ENCODE data around the gene ATG10. TPM values are rescaled to one million over a fixed set of nuclear protein-coding genes. Genes with fewer than 3 reads are reported as not detected.

Gene ATG10
- total and polyA plus RNA-seq, 2 of the 13 experiments (the other 11 are each of a cell fraction or from before 2014, with no cell fraction given): 2.0 to 5.7 TPM

DNA sequence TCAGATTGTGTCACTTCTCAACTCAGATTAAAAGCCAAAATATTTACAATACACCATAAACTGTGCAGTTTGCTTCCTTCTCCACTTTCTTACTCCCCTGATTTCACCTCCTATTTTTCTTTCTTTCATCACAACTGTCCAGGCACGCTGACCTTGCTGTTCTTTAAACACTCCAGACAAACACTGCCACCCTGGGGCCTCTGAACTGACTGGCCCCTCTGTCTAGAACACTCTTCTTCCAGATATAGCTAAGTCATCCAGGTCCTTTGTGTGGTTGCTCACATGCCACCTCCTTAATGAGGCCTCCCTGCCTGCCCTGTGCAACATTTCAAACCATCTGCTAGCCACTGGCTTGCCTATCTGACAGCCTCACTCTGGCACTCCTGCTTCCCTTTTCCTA lies 46.6 kb downstream of the ATG10 start (continued):
- TF ChIP-seq SYNCRIP (IDR thresholded peaks at IDR 0.05; ENCODE audit: insufficient read depth, low read depth, low read length) (no peak), ZBTB8A (CRISPR knock-in tag; IDR thresholded peaks at IDR 0.05; ENCODE audit: borderline replicate concordance, low read depth) (no peak), ZSCAN30 (CRISPR knock-in tag; IDR thresholded peaks at IDR 0.05) (no peak), NR2F1 (CRISPR knock-in tag; IDR thresholded peaks at IDR 0.05) (no peak), ZNF576 (CRISPR knock-in tag; IDR thresholded peaks at IDR 0.05) (no peak), ZNF766 (CRISPR knock-in tag; IDR thresholded peaks at IDR 0.05; ENCODE audit: borderline replicate concordance) (no peak), MEIS2 (CRISPR knock-in tag; IDR thresholded peaks at IDR 0.05) (peak; percentile 29; the same call in 1 of the 2 replicates), ZNF3 (CRISPR knock-in tag; IDR thresholded peaks at IDR 0.05) (no peak), POLR2AphosphoS2 (IDR thresholded peaks at IDR 0.05; ENCODE audit: low read depth, low read length) (no peak), LCORL (IDR thresholded peaks at IDR 0.05) (no peak), LCORL (CRISPR knock-in tag; IDR thresholded peaks at IDR 0.05) (0 out of 2 replicates have a peak, but pooled peaks have one; percentile 38), ZNF780A (CRISPR knock-in tag; IDR thresholded peaks at IDR 0.05) (no peak), NFIC (IDR thresholded peaks at IDR 0.05; ENCODE audit: low read length) (no peak), ZNF343 (CRISPR knock-in tag; IDR thresholded peaks at IDR 0.05) (no peak), ZNF747 (CRISPR knock-in tag; IDR thresholded peaks at IDR 0.05; ENCODE audit: borderline replicate concordance) (no peak), ZNF709 (CRISPR knock-in tag; IDR thresholded peaks at IDR 0.05) (no peak), POLR2AphosphoS5 (IDR thresholded peaks at IDR 0.05; ENCODE audit: low read depth, low read length) (no peak), NONO (IDR thresholded peaks at IDR 0.05) (no peak), NONO (CRISPR knock-in tag; conservative IDR thresholded peaks at IDR 0.05) (0 out of 2 replicates have a peak, but pooled peaks have one; percentile 25), SOX6 (IDR thresholded peaks at IDR 0.05) (no peak), SOX6 (CRISPR knock-in tag; IDR thresholded peaks at IDR 0.05) (peak; percentile 77), MED1 (CRISPR knock-in tag; IDR thresholded peaks at IDR 0.05) (0 out of 2 replicates have a peak, but pooled peaks have one; percentile 15), ZFY (CRISPR knock-in tag; IDR thresholded peaks at IDR 0.05) (0 out of 2 replicates have a peak, but pooled peaks have one; percentile 20), FLYWCH1 (CRISPR knock-in tag; IDR thresholded peaks at IDR 0.05) (no peak), HNF4A (CRISPR knock-in tag; IDR thresholded peaks at IDR 0.05) (no peak; the same call in 1 of the 2 replicates), WIZ (CRISPR knock-in tag; IDR thresholded peaks at IDR 0.05) (no peak)
- TF ChIP-seq, protein P1, sequence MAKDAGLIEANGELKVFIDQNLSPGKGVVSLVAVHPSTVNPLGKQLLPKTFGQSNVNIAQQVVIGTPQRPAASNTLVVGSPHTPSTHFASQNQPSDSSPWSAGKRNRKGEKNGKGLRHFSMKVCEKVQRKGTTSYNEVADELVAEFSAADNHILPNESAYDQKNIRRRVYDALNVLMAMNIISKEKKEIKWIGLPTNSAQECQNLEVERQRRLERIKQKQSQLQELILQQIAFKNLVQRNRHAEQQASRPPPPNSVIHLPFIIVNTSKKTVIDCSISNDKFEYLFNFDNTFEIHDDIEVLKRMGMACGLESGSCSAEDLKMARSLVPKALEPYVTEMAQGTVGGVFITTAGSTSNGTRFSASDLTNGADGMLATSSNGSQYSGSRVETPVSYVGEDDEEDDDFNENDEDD (CRISPR knock-in tag; IDR thresholded peaks at IDR 0.05; ENCODE audit: borderline replicate concordance): peak; percentile 35; the same call in 1 of the 2 replicates
- TF ChIP-seq, protein P2, sequence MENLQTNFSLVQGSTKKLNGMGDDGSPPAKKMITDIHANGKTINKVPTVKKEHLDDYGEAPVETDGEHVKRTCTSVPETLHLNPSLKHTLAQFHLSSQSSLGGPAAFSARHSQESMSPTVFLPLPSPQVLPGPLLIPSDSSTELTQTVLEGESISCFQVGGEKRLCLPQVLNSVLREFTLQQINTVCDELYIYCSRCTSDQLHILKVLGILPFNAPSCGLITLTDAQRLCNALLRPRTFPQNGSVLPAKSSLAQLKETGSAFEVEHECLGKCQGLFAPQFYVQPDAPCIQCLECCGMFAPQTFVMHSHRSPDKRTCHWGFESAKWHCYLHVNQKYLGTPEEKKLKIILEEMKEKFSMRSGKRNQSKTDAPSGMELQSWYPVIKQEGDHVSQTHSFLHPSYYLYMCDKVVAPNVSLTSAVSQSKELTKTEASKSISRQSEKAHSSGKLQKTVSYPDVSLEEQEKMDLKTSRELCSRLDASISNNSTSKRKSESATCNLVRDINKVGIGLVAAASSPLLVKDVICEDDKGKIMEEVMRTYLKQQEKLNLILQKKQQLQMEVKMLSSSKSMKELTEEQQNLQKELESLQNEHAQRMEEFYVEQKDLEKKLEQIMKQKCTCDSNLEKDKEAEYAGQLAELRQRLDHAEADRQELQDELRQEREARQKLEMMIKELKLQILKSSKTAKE (CRISPR knock-in tag; IDR thresholded peaks at IDR 0.05; ENCODE audit: borderline replicate concordance): no peak
